IPS-15b (cell line): Measurements from ENCODE around the gene C1orf115.

ENCODE experiments used
- H3K27me3 ChIP-seq: one replicate; pipeline ENCODE4 v1.6.1; 2013; ENCODE audit warnings: low read length; ENCODE audit not compliant: control insufficient read depth, insufficient read depth
- H3K36me3 ChIP-seq: one replicate; pipeline ENCODE4 v1.6.1; 2013; ENCODE audit warnings: low read length; ENCODE audit not compliant: control insufficient read depth, insufficient read depth
- H3K4me1 ChIP-seq: one replicate; pipeline ENCODE4 v1.6.1; 2013; ENCODE audit warnings: mild to moderate bottlenecking, low read length; ENCODE audit not compliant: control insufficient read depth, insufficient read depth
- H3K4me3 ChIP-seq: one replicate; pipeline ENCODE4 v1.5.1; 2013; ENCODE audit warnings: low read depth, low read length
- H3K9ac ChIP-seq: one replicate; pipeline ENCODE4 v1.6.1; 2013; ENCODE audit warnings: low read depth, mild to moderate bottlenecking, low read length
- H3K9me3 ChIP-seq: one replicate; pipeline ENCODE4 v1.6.1; 2013; ENCODE audit warnings: mild to moderate bottlenecking, low read length; ENCODE audit not compliant: control insufficient read depth, insufficient read depth

C1orf115 gene, protein sequence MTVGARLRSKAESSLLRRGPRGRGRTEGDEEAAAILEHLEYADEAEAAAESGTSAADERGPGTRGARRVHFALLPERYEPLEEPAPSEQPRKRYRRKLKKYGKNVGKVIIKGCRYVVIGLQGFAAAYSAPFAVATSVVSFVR

DNA sequence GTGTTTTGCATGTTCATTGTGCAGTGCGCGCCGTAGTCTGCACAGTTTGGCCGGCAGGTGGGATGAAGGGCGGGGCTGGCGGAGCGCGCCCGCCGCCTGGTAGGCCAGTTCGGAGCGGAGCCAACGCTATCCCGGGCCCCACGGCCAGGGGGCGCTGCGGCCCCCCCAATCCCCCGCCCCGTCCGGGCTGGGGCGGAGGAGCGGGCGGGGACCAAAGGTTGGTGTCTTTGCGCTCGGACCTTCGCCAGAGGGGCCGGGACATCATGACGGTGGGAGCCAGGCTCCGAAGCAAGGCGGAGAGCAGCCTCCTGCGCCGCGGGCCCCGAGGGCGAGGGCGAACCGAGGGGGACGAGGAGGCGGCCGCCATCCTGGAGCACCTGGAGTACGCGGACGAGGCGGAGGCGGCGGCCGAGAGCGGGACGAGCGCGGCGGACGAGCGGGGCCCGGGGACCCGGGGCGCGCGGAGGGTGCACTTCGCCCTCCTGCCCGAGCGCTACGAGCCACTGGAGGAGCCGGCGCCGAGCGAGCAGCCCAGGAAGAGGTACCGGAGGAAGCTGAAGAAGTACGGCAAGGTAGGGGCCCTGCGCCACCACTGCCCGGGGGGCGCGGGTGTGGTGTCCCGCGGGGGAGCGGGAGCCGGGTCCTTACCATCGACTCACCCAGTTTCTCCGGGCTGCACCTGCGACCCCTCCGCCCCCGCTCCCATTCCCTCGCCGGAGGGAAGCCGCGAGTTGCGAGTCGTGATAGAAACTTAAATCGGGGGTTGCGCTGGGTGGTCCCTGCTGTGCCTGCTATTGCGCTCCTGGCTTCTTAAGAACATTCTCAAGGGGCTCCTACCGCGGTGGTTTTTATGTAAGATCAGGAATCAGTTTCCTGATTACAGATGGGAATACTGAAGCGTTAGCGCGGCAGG, at the start of gene C1orf115:
Gene C1orf115 (plus strand): TSS at position 224 of the 913 bp plus-strand sequence. CDS start 40 bp downstream, at position 264.
- Histone ChIP-seq H3K9me3 (no peaks in the 10 kb centered on the region), H3K4me1 (no peaks in the 10 kb centered on the region), H3K9ac (no peak within 1 kb of the TSS), H3K27me3 (peaks cover 31% of the 10 kb centered on the region), H3K4me3 (peak within 1 kb of the TSS; percentile 72), H3K36me3 (no peaks in the 10 kb centered on the region)

- no peaks in the 10 kb centered on the region for H3K27me3 ChIP-seq
- no peaks in the 10 kb centered on the region for H3K9me3 ChIP-seq
- H3K4me1 ChIP-seq, result no peaks in the 10 kb centered on the region
- peaks cover 8% of the 10 kb centered on the region for H3K36me3 ChIP-seq
- no peak overlapping the region for H3K9ac ChIP-seq
- H3K4me3 ChIP-seq, result no peak overlapping the region
These were observed 47.9 kb upstream of the C1orf115 start for GRCh38 chr1:220642285-220642684.

DNA sequence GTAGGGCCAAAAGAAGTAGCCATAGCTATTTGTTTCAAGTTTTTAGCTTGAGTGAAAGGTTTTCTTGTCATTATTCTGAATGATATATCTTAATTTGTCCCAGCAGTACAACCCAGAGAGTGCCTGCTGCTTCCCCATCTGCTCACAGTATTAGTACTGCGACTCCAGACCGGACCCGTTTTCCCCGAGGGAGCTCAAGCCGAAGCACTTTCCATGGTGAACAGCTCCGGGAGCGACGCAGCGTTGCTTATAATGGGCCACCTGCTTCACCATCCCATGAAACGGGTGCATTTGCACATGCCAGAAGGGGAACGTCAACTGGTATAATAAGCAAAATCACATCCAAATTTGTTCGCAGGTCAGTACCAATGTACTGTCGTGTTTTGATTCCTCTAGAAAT, 37.2 kb upstream of the C1orf115 start:
- no peaks in the 10 kb centered on the region for H3K36me3 ChIP-seq
- no peak overlapping the region for H3K9ac ChIP-seq
- no peaks in the 10 kb centered on the region for H3K4me1 ChIP-seq
- H3K4me3 ChIP-seq, result no peak overlapping the region
- no peaks in the 10 kb centered on the region for H3K9me3 ChIP-seq
- H3K27me3 ChIP-seq, result no peaks in the 10 kb centered on the region

GRCh38 chr1:220655509-220655908, 34.7 kb upstream of the C1orf115 start:
- H3K4me1 ChIP-seq, result no peaks in the 10 kb centered on the region
- H3K27me3 ChIP-seq, result no peaks in the 10 kb centered on the region
- no peak overlapping the region for H3K4me3 ChIP-seq
- H3K36me3 ChIP-seq, result no peaks in the 10 kb centered on the region
- H3K9ac ChIP-seq, result no peak overlapping the region
- H3K9me3 ChIP-seq, result no peaks in the 10 kb centered on the region

DNA sequence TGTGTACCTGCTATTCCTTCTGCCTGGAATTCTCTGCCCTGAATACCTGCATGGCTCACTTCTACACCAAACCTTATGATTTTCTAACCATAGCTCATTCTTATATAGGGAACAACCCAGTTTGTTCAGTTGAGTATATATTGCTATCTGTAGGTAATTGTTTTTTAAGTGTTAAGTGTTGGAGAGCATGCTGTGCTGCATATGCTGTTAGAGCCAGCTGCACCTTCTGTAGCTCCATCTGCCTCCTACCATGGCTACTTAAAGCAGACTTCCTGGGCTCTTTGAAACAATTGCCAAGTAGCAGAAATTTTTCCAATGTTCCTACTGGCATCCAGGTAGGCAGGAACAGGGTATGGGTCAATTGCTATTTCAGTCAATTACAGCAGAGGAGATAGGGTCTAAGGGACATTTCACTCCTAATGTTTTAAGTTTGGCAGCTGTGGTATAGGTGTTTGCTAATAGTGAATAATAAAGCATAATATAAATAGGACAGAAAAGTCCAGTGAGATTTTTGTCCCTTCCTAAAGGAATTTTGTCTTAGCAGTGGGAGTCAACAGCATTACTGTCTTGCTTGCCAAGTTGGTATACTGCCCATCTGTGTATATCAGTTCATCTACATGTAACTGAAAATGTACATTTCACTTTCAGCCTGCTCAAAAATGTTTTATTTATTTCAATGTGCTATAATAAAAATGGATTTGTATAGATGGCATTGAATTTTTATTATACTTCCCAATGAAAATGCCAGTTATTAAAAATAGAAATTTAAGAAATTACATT, 34.0 kb upstream of the C1orf115 start:
- no peaks in the 10 kb centered on the region for H3K36me3 ChIP-seq
- H3K4me3 ChIP-seq, result no peak overlapping the region
- no peaks in the 10 kb centered on the region for H3K4me1 ChIP-seq
- H3K27me3 ChIP-seq, result no peaks in the 10 kb centered on the region
- no peak overlapping the region for H3K9ac ChIP-seq
- no peaks in the 10 kb centered on the region for H3K9me3 ChIP-seq

- Histone ChIP-seq H3K36me3 (no peaks in the 10 kb centered on the region), H3K4me1 (no peaks in the 10 kb centered on the region), H3K4me3 (no peak overlapping the region), H3K9ac (peak overlapping the region; percentile 37), H3K27me3 (no peaks in the 10 kb centered on the region), H3K9me3 (no peaks in the 10 kb centered on the region)
These were observed 23.8 kb upstream of the C1orf115 start for GRCh38 chr1:220666349-220666748.

GRCh38 chr1:220669005-220669404, 21.2 kb upstream of the C1orf115 start:
- Histone ChIP-seq H3K4me3 (no peak overlapping the region), H3K36me3 (no peaks in the 10 kb centered on the region), H3K9ac (no peak overlapping the region), H3K27me3 (no peaks in the 10 kb centered on the region), H3K4me1 (no peaks in the 10 kb centered on the region), H3K9me3 (no peaks in the 10 kb centered on the region)

DNA sequence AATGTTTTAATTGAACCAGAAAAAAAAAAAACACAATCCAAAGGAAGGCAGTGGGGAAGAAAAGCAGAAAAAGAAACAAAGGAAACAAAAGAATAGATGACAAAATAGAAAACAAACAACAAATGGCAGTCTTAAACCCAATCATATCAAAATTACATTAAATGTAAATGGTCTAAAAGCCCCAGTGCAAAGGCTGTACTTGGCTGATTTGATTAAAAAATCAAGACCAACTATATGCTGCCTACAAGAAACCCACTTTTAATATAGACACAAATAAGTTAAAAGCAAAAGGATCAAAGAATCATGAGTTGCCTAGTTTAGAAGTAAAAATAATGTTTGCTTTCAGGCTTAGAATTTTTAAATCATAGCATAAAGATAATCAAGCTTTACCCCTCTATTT, 19.8 kb upstream of the C1orf115 start:
- H3K9me3 ChIP-seq, result no peaks in the 10 kb centered on the region
- no peaks in the 10 kb centered on the region for H3K27me3 ChIP-seq
- no peaks in the 10 kb centered on the region for H3K36me3 ChIP-seq
- no peak overlapping the region for H3K9ac ChIP-seq
- H3K4me3 ChIP-seq, result no peak overlapping the region
- no peaks in the 10 kb centered on the region for H3K4me1 ChIP-seq

- Histone ChIP-seq H3K36me3 (no peaks in the 10 kb centered on the region), H3K9me3 (no peaks in the 10 kb centered on the region), H3K9ac (no peak overlapping the region), H3K4me1 (no peaks in the 10 kb centered on the region), H3K27me3 (no peaks in the 10 kb centered on the region), H3K4me3 (no peak overlapping the region)
These were observed 16.2 kb upstream of the C1orf115 start for GRCh38 chr1:220673921-220674320.

DNA sequence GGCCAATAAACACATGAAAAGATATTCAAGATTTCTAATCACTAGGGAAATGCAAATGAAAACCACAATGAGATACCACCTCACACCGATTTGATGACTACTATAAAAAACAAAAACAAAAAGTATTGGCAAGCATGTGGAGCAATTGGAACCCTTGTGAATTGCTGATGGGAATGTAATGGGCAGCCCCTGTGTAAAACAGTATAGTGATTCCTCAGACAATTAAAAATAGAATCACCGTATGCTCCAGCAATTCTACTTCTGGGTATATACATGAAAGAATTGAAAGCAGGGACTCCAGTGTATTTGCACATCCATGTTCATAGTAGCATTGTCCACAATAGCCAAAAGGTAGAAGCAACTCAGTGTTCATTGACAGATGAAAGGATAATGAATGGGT, 12.9 kb upstream of the C1orf115 start:
- Histone ChIP-seq H3K27me3 (no peaks in the 10 kb centered on the region), H3K9ac (no peak overlapping the region), H3K9me3 (no peaks in the 10 kb centered on the region), H3K36me3 (no peaks in the 10 kb centered on the region), H3K4me3 (no peak overlapping the region), H3K4me1 (no peaks in the 10 kb centered on the region)

GRCh38 chr1:220680085-220680687, 10.0 kb upstream of the C1orf115 start:
- H3K27me3 ChIP-seq, result no peaks in the 10 kb centered on the region
- H3K4me3 ChIP-seq, result no peak overlapping the region
- H3K36me3 ChIP-seq, result no peaks in the 10 kb centered on the region
- H3K9ac ChIP-seq, result no peak overlapping the region
- H3K4me1 ChIP-seq, result no peaks in the 10 kb centered on the region
- no peaks in the 10 kb centered on the region for H3K9me3 ChIP-seq
